Measurements from ENCODE around the gene TEX35.
"Not testable (repeated sequence)": the region's sequence is repeated elsewhere in the genome, so short reads cannot be mapped to it uniquely, and the experiment has no call there.

GRCh38 chr1:178558816-178559215 is 45.9 kb downstream of the TEX35 start:
- not testable (repeated sequence) for TF ChIP-seq POLR2A, CTCF (IDR thresholded peaks at IDR 0.05)
